Activated CD4-positive, CD25-positive, alpha-beta regulatory T cell (primary cell): ENCODE measurements around the gene RBP3.

Experiments used
- DNase-seq, 4 experiments: peaks; one replicate each; lab custom pipeline; 2025; lab: John Stamatoyannopoulos, UW

The RBP3 gene

GRCh38 chr10:47318706-47319105, 29.5 kb upstream of the RBP3 start:
- no peak for DNase-seq

- DNase-seq: no peak
These were observed 28.4 kb upstream of the RBP3 start for GRCh38 chr10:47319784-47320183.

- no peak for DNase-seq
These were observed 27.4 kb upstream of the RBP3 start for GRCh38 chr10:47320812-47321211.

GRCh38 chr10:47321521-47322195, 26.5 kb upstream of the RBP3 start:
- no peak for DNase-seq

- DNase-seq: no peak
These were observed 25.7 kb upstream of the RBP3 start, which contains the start of gene GDF2 for GRCh38 chr10:47322300-47323061. GDF2 (plus strand) TSS chr10:47322454; CDS start chr10:47322669, 215 bp downstream.

- no peak for DNase-seq
These were observed 25.1 kb upstream of the RBP3 start for GRCh38 chr10:47323087-47323486.

GRCh38 chr10:47323636-47324296, 24.4 kb upstream of the RBP3 start:
- DNase-seq: no peak

- DNase-seq: no peak
These were observed 22.6 kb upstream of the RBP3 start for GRCh38 chr10:47325303-47326291.

GRCh38 chr10:47326306-47326926, 21.7 kb upstream of the RBP3 start:
- DNase-seq: no peak

GRCh38 chr10:47326927-47327330, 21.2 kb upstream of the RBP3 start:
- no peak for DNase-seq

GRCh38 chr10:47329855-47330254, 18.3 kb upstream of the RBP3 start:
- DNase-seq: no peak

GRCh38 chr10:47330366-47330765, 17.8 kb upstream of the RBP3 start:
- DNase-seq: no peak

GRCh38 chr10:47330804-47331203, 17.4 kb upstream of the RBP3 start:
- DNase-seq: no peak

- no peak for DNase-seq
These were observed 16.7 kb upstream of the RBP3 start for GRCh38 chr10:47331491-47331890.

- DNase-seq: no peak
These were observed 16.2 kb upstream of the RBP3 start for GRCh38 chr10:47331954-47332353.

GRCh38 chr10:47332371-47332770, 15.8 kb upstream of the RBP3 start:
- DNase-seq: no peak

- no peak for DNase-seq
These were observed 15.2 kb upstream of the RBP3 start for GRCh38 chr10:47332946-47333345.

GRCh38 chr10:47333532-47333931, 14.6 kb upstream of the RBP3 start:
- no peak for DNase-seq

GRCh38 chr10:47334466-47335295, 13.5 kb upstream of the RBP3 start:
- no peak for DNase-seq

GRCh38 chr10:47335906-47336305, 12.3 kb upstream of the RBP3 start:
- DNase-seq: no peak
